ENCODE measurements around the gene IFT43.

GRCh38 chr14:75990297-75990696, 4.7 kb downstream of the IFT43 start:
- TF ChIP-seq, protein P1, sequence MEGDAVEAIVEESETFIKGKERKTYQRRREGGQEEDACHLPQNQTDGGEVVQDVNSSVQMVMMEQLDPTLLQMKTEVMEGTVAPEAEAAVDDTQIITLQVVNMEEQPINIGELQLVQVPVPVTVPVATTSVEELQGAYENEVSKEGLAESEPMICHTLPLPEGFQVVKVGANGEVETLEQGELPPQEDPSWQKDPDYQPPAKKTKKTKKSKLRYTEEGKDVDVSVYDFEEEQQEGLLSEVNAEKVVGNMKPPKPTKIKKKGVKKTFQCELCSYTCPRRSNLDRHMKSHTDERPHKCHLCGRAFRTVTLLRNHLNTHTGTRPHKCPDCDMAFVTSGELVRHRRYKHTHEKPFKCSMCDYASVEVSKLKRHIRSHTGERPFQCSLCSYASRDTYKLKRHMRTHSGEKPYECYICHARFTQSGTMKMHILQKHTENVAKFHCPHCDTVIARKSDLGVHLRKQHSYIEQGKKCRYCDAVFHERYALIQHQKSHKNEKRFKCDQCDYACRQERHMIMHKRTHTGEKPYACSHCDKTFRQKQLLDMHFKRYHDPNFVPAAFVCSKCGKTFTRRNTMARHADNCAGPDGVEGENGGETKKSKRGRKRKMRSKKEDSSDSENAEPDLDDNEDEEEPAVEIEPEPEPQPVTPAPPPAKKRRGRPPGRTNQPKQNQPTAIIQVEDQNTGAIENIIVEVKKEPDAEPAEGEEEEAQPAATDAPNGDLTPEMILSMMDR (conservative IDR thresholded peaks at IDR 0.05 in 1 of 2, IDR thresholded peaks at IDR 0.05 in 1 of 2; ENCODE audit: low read depth in 1 of 2, low read length in 2 of 2) = no peak
- TF ChIP-seq EZH2 (IDR thresholded peaks at IDR 0.05; ENCODE audit: low read length, missing control alignments) = no peak

All from fibroblast of lung (primary cell).